ENCODE measurements around the gene CACNG7.
"Not testable (repeated sequence)": the region's sequence is repeated elsewhere in the genome, so short reads cannot be mapped to it uniquely, and the experiment has no call there.

The CACNG7 gene

GRCh38 chr19:53908935-53909415, at the start of gene CACNG7:
Gene CACNG7 (plus strand): TSS chr19:53909278. CDS start chr19:53912832, 3,554 bp downstream.
- peak; percentile 67 for DNase-seq (ENCODE audit: low spot score)

- DNase-seq (ENCODE audit: low spot score) = peak; percentile 92
Observed at GRCh38 chr19:53864308-53864836, 44.7 kb upstream of the CACNG7 start.

- peak; percentile 61 for DNase-seq (ENCODE audit: low spot score)
Observed at GRCh38 chr19:53865523-53865917, 43.6 kb upstream of the CACNG7 start.

GRCh38 chr19:53865918-53866864, 42.9 kb upstream of the CACNG7 start:
- peak; percentile 86 for DNase-seq (ENCODE audit: low spot score)

GRCh38 chr19:53866865-53867224, 42.2 kb upstream of the CACNG7 start:
- no peak for DNase-seq (ENCODE audit: low spot score)

GRCh38 chr19:53867225-53868090, 41.6 kb upstream of the CACNG7 start, which contains the start of gene MYADM:
Gene MYADM (plus strand): TSS chr19:53867883. CDS start chr19:53873530, 5,647 bp downstream.
- DNase-seq (ENCODE audit: low spot score) = peak; percentile 98

GRCh38 chr19:53868091-53868891, 40.8 kb upstream of the CACNG7 start:
- DNase-seq (ENCODE audit: low spot score) = no peak

GRCh38 chr19:53868892-53869804, 39.9 kb upstream of the CACNG7 start:
- DNase-seq (ENCODE audit: low spot score) = peak; percentile 61

- not testable (repeated sequence) for DNase-seq (ENCODE audit: low spot score)
Observed at GRCh38 chr19:53869805-53870484, 39.1 kb upstream of the CACNG7 start.

GRCh38 chr19:53870485-53870844, 38.6 kb upstream of the CACNG7 start:
- DNase-seq (ENCODE audit: low spot score) = no peak

GRCh38 chr19:53871454-53871853, 37.6 kb upstream of the CACNG7 start:
- peak; percentile 49 for DNase-seq (ENCODE audit: low spot score)

- no peak for DNase-seq (ENCODE audit: low spot score)
Observed at GRCh38 chr19:53872762-53873161, 36.3 kb upstream of the CACNG7 start.

GRCh38 chr19:53873773-53874605, 35.1 kb upstream of the CACNG7 start:
- no peak for DNase-seq (ENCODE audit: low spot score)

- no peak for DNase-seq (ENCODE audit: low spot score)
Observed at GRCh38 chr19:53874606-53874990, 34.5 kb upstream of the CACNG7 start.

- no peak for DNase-seq (ENCODE audit: low spot score)
Observed at GRCh38 chr19:53875602-53876325, 33.3 kb upstream of the CACNG7 start.

GRCh38 chr19:53876651-53877224, 32.3 kb upstream of the CACNG7 start:
- no peak for DNase-seq (ENCODE audit: low spot score)

- no peak for DNase-seq (ENCODE audit: low spot score)
Observed at GRCh38 chr19:53877361-53877766, 31.7 kb upstream of the CACNG7 start.

GRCh38 chr19:53878776-53879139, 30.3 kb upstream of the CACNG7 start:
- DNase-seq (ENCODE audit: low spot score) = no peak

All from globus pallidus (tissue), 1 donor.